Measurements from ENCODE around the gene CREB1.

The CREB1 gene

GRCh38 chr2:207593277-207593676, 63.5 kb downstream of the CREB1 start:
- DNase-seq (ENCODE audit: extremely low read depth, low read depth) = no peak
- TF ChIP-seq CTCF (IDR thresholded peaks at IDR 0.05; ENCODE audit: low read depth, low read length) = no peak

GRCh38 chr2:207594264-207594663, 64.5 kb downstream of the CREB1 start:
- DNase-seq (ENCODE audit: extremely low read depth, low read depth) = no peak
- no peak for TF ChIP-seq CTCF (IDR thresholded peaks at IDR 0.05; ENCODE audit: low read depth, low read length)

- DNase-seq (ENCODE audit: extremely low read depth, low read depth) = no peak
- no peak for TF ChIP-seq CTCF (IDR thresholded peaks at IDR 0.05; ENCODE audit: low read depth, low read length)
These were observed 65.0 kb downstream of the CREB1 start for GRCh38 chr2:207594731-207595130.

- no peak for TF ChIP-seq CTCF (IDR thresholded peaks at IDR 0.05; ENCODE audit: low read depth, low read length)
- DNase-seq (ENCODE audit: extremely low read depth, low read depth) = no peak
These were observed 69.9 kb downstream of the CREB1 start for GRCh38 chr2:207599636-207600035.

GRCh38 chr2:207600231-207600630, 70.5 kb downstream of the CREB1 start:
- no peak for TF ChIP-seq CTCF (IDR thresholded peaks at IDR 0.05; ENCODE audit: low read depth, low read length)
- no peak for DNase-seq (ENCODE audit: extremely low read depth, low read depth)

- no peak for DNase-seq (ENCODE audit: extremely low read depth, low read depth)
- no peak for TF ChIP-seq CTCF (IDR thresholded peaks at IDR 0.05; ENCODE audit: low read depth, low read length)
These were observed 72.0 kb downstream of the CREB1 start for GRCh38 chr2:207601774-207602173.

GRCh38 chr2:207603486-207603885, 73.7 kb downstream of the CREB1 start:
- DNase-seq (ENCODE audit: extremely low read depth, low read depth) = no peak
- no peak for TF ChIP-seq CTCF (IDR thresholded peaks at IDR 0.05; ENCODE audit: low read depth, low read length)
